CD4-positive, alpha-beta T cell (primary cell): ENCODE results near the gene SMARCB1. TPM values are rescaled to one million over a fixed set of nuclear protein-coding genes. Genes with fewer than 3 reads are reported as not detected.

ENCODE experiments used
- ATAC-seq: fragments of 200-7000 bp; cut with Tn5 transposase; one replicate; pipeline ENCODE4 v1.10.0; 2022; ENCODE audit warnings: mild to moderate bottlenecking; ENCODE audit not compliant: poor library complexity
- CTCF ChIA-PET: fragments of 350-600 bp; sonication (Branson Sonifier 250); formaldehyde crosslinking; loops from one replicate; lab custom pipeline; 2021; ENCODE audit warnings: antibody characterized with exemption, inconsistent platforms; lab: Charles Lee
- POLR2A ChIA-PET: fragments of 350-600 bp; sonication (Branson Sonifier 250); formaldehyde crosslinking; loops from one replicate; lab custom pipeline; 2021; ENCODE audit warnings: antibody characterized with exemption, inconsistent platforms; lab: Charles Lee
- DNase-seq, 14 experiments: peaks; one replicate each; pipeline ENCODE4 v3.0.0-alpha.2; 2013 to 2020; ENCODE audit warnings: mixed read lengths in 2 of 14
- H3K27ac ChIP-seq, 2 donors: one replicate each; pipeline versions ENCODE4 v1.5.1 to v1.7.0; 2013; ENCODE audit warnings: low read length in 2 of 2, low read depth in 1 of 2, mild to moderate bottlenecking in 1 of 2
- H3K27me3 ChIP-seq, 2 experiments: 1 replicate in 1 of 2; 2 replicates in 1 of 2; pipeline versions ENCODE4 v1.6.1 to v1.7.0; 2013; ENCODE audit warnings: low read length in 2 of 2, control low read depth in 1 of 2, mild to moderate bottlenecking in 1 of 2, moderate library complexity in 1 of 2; ENCODE audit not compliant: insufficient read depth in 2 of 2, control insufficient read depth in 1 of 2
- H3K36me3 ChIP-seq: one replicate; pipeline ENCODE4 v1.6.1; 2013; ENCODE audit warnings: low read length, control low read depth; ENCODE audit not compliant: insufficient read depth
- H3K4me1 ChIP-seq: one replicate; pipeline ENCODE4 v1.6.1; 2013; ENCODE audit warnings: low read length, control low read depth; ENCODE audit not compliant: insufficient read depth
- H3K4me3 ChIP-seq: one replicate; pipeline ENCODE4 v1.5.1; 2013; ENCODE audit warnings: mild to moderate bottlenecking, low read length, moderate library complexity
- H3K9me3 ChIP-seq, 2 experiments: 1 replicate in 1 of 2; 2 replicates in 1 of 2; pipeline versions ENCODE4 v1.6.1 to v1.7.0; 2013; ENCODE audit warnings: low read length in 2 of 2, mild to moderate bottlenecking in 2 of 2, control low read depth in 1 of 2, moderate library complexity in 1 of 2; ENCODE audit not compliant: control insufficient read depth in 1 of 2, insufficient read depth in 1 of 2
- H3K27ac Mint-ChIP-seq: one replicate; pipeline ENCODE4 v1.8.0; 2020; ENCODE audit warnings: mixed read lengths
- H3K27me3 Mint-ChIP-seq: one replicate; pipeline ENCODE4 v1.8.0; 2021; ENCODE audit warnings: mixed read lengths
- H3K36me3 Mint-ChIP-seq: one replicate; pipeline ENCODE4 v1.8.0; 2021; ENCODE audit warnings: low read depth, mixed read lengths
- H3K4me1 Mint-ChIP-seq: one replicate; pipeline ENCODE4 v1.8.0; 2021; ENCODE audit warnings: low read depth, mixed read lengths
- H3K4me3 Mint-ChIP-seq: one replicate; pipeline ENCODE4 v1.8.0; 2020; ENCODE audit warnings: mild to moderate bottlenecking, mixed read lengths
- H3K9me3 Mint-ChIP-seq: one replicate; pipeline ENCODE4 v1.8.0; 2020; ENCODE audit warnings: mixed read lengths
- CTCF ChIP-seq: fragments of 200-600 bp; IDR thresholded peaks from one replicate; pipeline ENCODE4 v1.8.0; 2022; ENCODE audit warnings: antibody characterized with exemption, mild to moderate bottlenecking
- intact Hi-C, 2 experiments: fragments of 100-400 bp; cut with DNase I in 1 of 2; cut with micrococcal nuclease in 1 of 2; formaldehyde crosslinking; loops; one replicate each; pipeline versions ENCODE4 v1.15.1 to v1.9.0; 2023 to 2025; cut with DNase I, micrococcal nuclease
- total RNA-seq, 174 experiments: library from RNA in 2 of 174; stranded (reverse) in 2 of 174; gene quantifications; one replicate each; pipeline ENCODE4 v1.2.3 and lab custom pipeline; 2021 to 2026

SMARCB1 gene
- total RNA-seq, 2 experiments from 2014 or later = 40.3 to 41.7 TPM

- Mint-ChIP-seq H3K9me3 (no peaks in the 10 kb centered on the region), H3K27ac (no peak overlapping the region), H3K4me3 (no peak overlapping the region), H3K27me3 (no peaks in the 10 kb centered on the region), H3K36me3 (no peaks in the 10 kb centered on the region), H3K4me1 (peaks cover 19% of the 10 kb centered on the region)
- DNase-seq (no peak), ATAC-seq (no peak)
- Histone ChIP-seq H3K27ac (no peak overlapping the region), H3K27me3 (no peaks in the 10 kb centered on the region), H3K36me3 (no peaks in the 10 kb centered on the region), H3K4me1 (peaks cover 22% of the 10 kb centered on the region), H3K4me3 (no peak overlapping the region), H3K9me3 (no peaks in the 10 kb centered on the region)
- POLR2A ChIA-PET = no interaction called here
- intact Hi-C loops = no loop called here
- TF ChIP-seq CTCF = no peak
- CTCF ChIA-PET = no interaction called here
These were observed 27.2 kb upstream of the SMARCB1 start for GRCh38 chr22:23759566-23759965.

- H3K27ac Mint-ChIP-seq = no peak overlapping the region
- no peak for ATAC-seq
- peaks cover 24% of the 10 kb centered on the region for H3K4me1 ChIP-seq
- H3K9me3 Mint-ChIP-seq = no peaks in the 10 kb centered on the region
- ChIA-PET CTCF (no interaction called here), POLR2A (no interaction called here)
- intact Hi-C loops = no loop called here
- DNase-seq = no peak
- H3K4me3 ChIP-seq = no peak overlapping the region
- H3K27ac ChIP-seq = no peak overlapping the region
- no peak overlapping the region for H3K4me3 Mint-ChIP-seq
- no peaks in the 10 kb centered on the region for H3K9me3 ChIP-seq
- no peaks in the 10 kb centered on the region for H3K36me3 Mint-ChIP-seq
- no peaks in the 10 kb centered on the region for H3K36me3 ChIP-seq
- H3K4me1 Mint-ChIP-seq = peaks cover 24% of the 10 kb centered on the region
- no peak for TF ChIP-seq CTCF
- no peaks in the 10 kb centered on the region for H3K27me3 Mint-ChIP-seq
- H3K27me3 ChIP-seq = no peaks in the 10 kb centered on the region
These were observed 26.7 kb upstream of the SMARCB1 start for GRCh38 chr22:23760056-23760455.

GRCh38 chr22:23762842-23763578 is 23.8 kb upstream of the SMARCB1 start, which contains the start of gene C22orf15:
C22orf15 (plus strand) TSS chr22:23762990; CDS start chr22:23763307, 317 bp downstream.
- peak within 1 kb of the TSS; percentile 52 for H3K4me3 ChIP-seq
- Mint-ChIP-seq H3K4me1 (peaks cover 26% of the 10 kb centered on the region), H3K36me3 (no peaks in the 10 kb centered on the region), H3K4me3 (peak within 1 kb of the TSS; percentile 82), H3K9me3 (no peaks in the 10 kb centered on the region), H3K27ac (peak within 1 kb of the TSS; percentile 73), H3K27me3 (no peaks in the 10 kb centered on the region)
- TF ChIP-seq CTCF = no peak
- intact Hi-C loops = no loop called here
- peak within 1 kb of the TSS; percentile 14 to 30 for H3K27ac ChIP-seq
- H3K27me3 ChIP-seq = no peaks in the 10 kb centered on the region
- ATAC-seq (peak; percentile 28), DNase-seq (peak in 5 of 14 experiments; percentile 19 to 47 (median 28))
- H3K4me1 ChIP-seq = peaks cover 44% of the 10 kb centered on the region
- POLR2A ChIA-PET = interaction anchor here (0.6 to 1.6 kb wide), 6 partner anchors 12 to 245 kb away, joined by 3 to 8 read pairs (median 3); partner anchors contain the start of genes SLC2A11, SMARCB1 and ZNF70
- no peaks in the 10 kb centered on the region for H3K9me3 ChIP-seq
- CTCF ChIA-PET = no interaction called here
- no peaks in the 10 kb centered on the region for H3K36me3 ChIP-seq
